A673 (cell line): Measurements from ENCODE around the gene COL1A1. TPM values are rescaled to one million over a fixed set of nuclear protein-coding genes. Genes with fewer than 3 reads are reported as not detected.

Source experiments
- BruUV-seq: library from RNA; stranded (reverse); fragments of 400-500 nt; replicated peaks from 2 replicates; lab custom pipeline; 2021; lab: Mats Ljungman, UMichigan
- CTCF ChIA-PET: fragments of 300-600 bp; sonication (Branson Sonifier 250); formaldehyde crosslinking; loops from one replicate; lab custom pipeline; 2022; ENCODE audit warnings: antibody characterized with exemption; lab: Charles Lee
- POLR2A ChIA-PET: fragments of 300-600 bp; sonication (Branson Sonifier 250); formaldehyde crosslinking; loops from one replicate; lab custom pipeline; 2022; ENCODE audit warnings: antibody characterized with exemption; ENCODE audit not compliant: low non-redundant PET; lab: Charles Lee
- DNase-seq: peaks from one replicate; pipeline ENCODE4 v3.0.0-alpha.2; 2015; ENCODE audit warnings: low spot score
- H3K27ac ChIP-seq: fragments of 200-600 bp; sonication (generic); 2 replicates; pipeline ENCODE4 v1.5.1; 2016; ENCODE audit warnings: mixed run types, low read depth, mild to moderate bottlenecking, mixed read lengths, antibody characterized with exemption, low read length; ENCODE audit not compliant: poor library complexity, severe bottlenecking
- H3K27me3 ChIP-seq: fragments of 200-600 bp; sonication (generic); replicated peaks from 2 replicates; pipeline ENCODE4 v1.6.1; 2017; ENCODE audit warnings: mixed run types, low read depth, mild to moderate bottlenecking, mixed read lengths, antibody characterized with exemption, low read length; ENCODE audit not compliant: insufficient read depth, poor library complexity
- H3K36me3 ChIP-seq: fragments of 200-600 bp; sonication (generic); 2 replicates; pipeline ENCODE4 v1.6.1; 2016; ENCODE audit warnings: mixed run types, mild to moderate bottlenecking, mixed read lengths, antibody characterized with exemption, low read length; ENCODE audit not compliant: insufficient read depth, poor library complexity, severe bottlenecking
- H3K4me1 ChIP-seq: fragments of 200-600 bp; sonication (generic); 2 replicates; pipeline ENCODE4 v1.6.1; 2017; ENCODE audit warnings: mixed run types, mild to moderate bottlenecking, mixed read lengths, antibody characterized with exemption, low read length; ENCODE audit not compliant: insufficient read depth, poor library complexity, severe bottlenecking
- H3K4me3 ChIP-seq: fragments of 200-600 bp; sonication (generic); 2 replicates; pipeline ENCODE4 v1.5.1; 2016; ENCODE audit warnings: low read depth, mixed run types, mild to moderate bottlenecking, mixed read lengths, low read length; ENCODE audit not compliant: poor library complexity, severe bottlenecking
- H3K9me3 ChIP-seq: fragments of 200-600 bp; sonication (generic); 2 replicates; pipeline ENCODE4 v1.6.1; 2016; ENCODE audit warnings: mixed run types, low read depth, mild to moderate bottlenecking, mixed read lengths, antibody characterized with exemption, low read length; ENCODE audit not compliant: poor library complexity, severe bottlenecking
- CTCF ChIP-seq: fragments of 300-800, 200-600 bp; sonication (generic); conservative IDR thresholded peaks from 2 replicates; pipeline ENCODE4 v1.5.1; 2017; ENCODE audit warnings: low read depth, mild to moderate bottlenecking, antibody characterized with exemption, low read length, moderate library complexity, mixed read lengths
- EZH2 ChIP-seq: fragments of 200-600 bp; sonication (generic); IDR thresholded peaks from 2 replicates; pipeline ENCODE4 v1.6.1; 2017; ENCODE audit warnings: borderline replicate concordance, low read depth, mild to moderate bottlenecking, mixed read lengths, antibody characterized with exemption, low read length; ENCODE audit not compliant: poor library complexity, severe bottlenecking
- intact Hi-C: fragments of 100-400 bp; cut with micrococcal nuclease; formaldehyde crosslinking; loops from one replicate; pipeline ENCODE4 v1.10.0; 2022; ENCODE audit not compliant: unreplicated experiment
- total RNA-seq: library from RNA; stranded (reverse); gene quantifications from 2 replicates; pipeline ENCODE4 v1.2.3, GENCODE V29; 2021

Gene COL1A1
- total RNA-seq, 1 experiment from 2014 or later = 24.6 TPM

GRCh38 chr17:50141026-50141744 lies 60.2 kb downstream of the COL1A1 start:
- Histone ChIP-seq H3K4me1 (peaks cover under 1% of the 10 kb centered on the region), H3K36me3 (peaks cover 91% of the 10 kb centered on the region), H3K27ac (no peak overlapping the region), H3K9me3 (no peaks in the 10 kb centered on the region), H3K4me3 (no peak overlapping the region), H3K27me3 (no peaks in the 10 kb centered on the region)
- CTCF ChIA-PET = interaction anchor here (2.5 kb wide), 1 partner anchor 20 kb away, joined by 5 read pairs; no protein-coding TSS in a partner anchor
- TF ChIP-seq CTCF (no peak), EZH2 (no peak)
- no peak for DNase-seq
- POLR2A ChIA-PET = no interaction called here
- no TSS peak for BruUV-seq
- intact Hi-C loops = no loop called here

GRCh38 chr17:50139950-50140885 lies 61.2 kb downstream of the COL1A1 start:
- POLR2A ChIA-PET = no interaction called here
- intact Hi-C loops = loop anchor here (1.0 kb wide), 1 partner anchor 21 kb away; no protein-coding TSS in a partner anchor
- Histone ChIP-seq H3K27ac (no peak overlapping the region), H3K9me3 (no peaks in the 10 kb centered on the region), H3K27me3 (no peaks in the 10 kb centered on the region), H3K4me3 (no peak overlapping the region), H3K4me1 (no peaks in the 10 kb centered on the region), H3K36me3 (peaks cover 96% of the 10 kb centered on the region)
- CTCF ChIA-PET = interaction anchor here (1.6 to 2.5 kb wide), 2 partner anchors 12 to 21 kb away, joined by 5 to 7 read pairs; no protein-coding TSS in a partner anchor
- BruUV-seq = no TSS peak
- peak; percentile 84 for DNase-seq
- TF ChIP-seq CTCF (peak; percentile 91), EZH2 (no peak)

DNA sequence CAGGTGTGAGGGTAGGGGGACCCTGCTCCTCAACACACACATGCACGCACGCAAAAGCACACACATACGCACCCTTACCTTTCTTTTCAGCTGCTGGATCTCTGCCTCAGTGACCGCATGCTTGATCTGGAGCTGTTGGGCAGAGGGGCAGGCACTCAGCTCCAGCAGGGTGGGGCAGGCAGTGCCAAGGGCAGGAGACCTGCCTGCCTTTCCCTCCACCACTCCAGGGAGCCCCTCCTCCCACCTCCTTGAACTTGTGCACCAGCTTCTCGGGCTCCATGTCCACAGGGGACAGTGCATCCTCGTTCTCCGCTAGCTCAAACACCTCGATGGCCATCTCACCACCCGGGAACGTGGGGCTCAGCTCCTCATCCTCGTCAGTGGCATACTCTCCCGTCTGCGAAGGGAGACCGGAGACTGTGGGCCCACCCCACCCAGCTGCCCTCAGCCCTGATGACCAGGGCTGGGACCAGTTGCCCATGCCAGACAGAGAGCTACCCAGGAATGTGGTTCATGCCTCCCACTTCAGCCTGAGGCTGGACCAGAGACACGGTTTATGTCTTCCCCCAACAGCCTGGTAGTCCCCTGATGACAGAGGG lies 62.1 kb downstream of the COL1A1 start:
- no peak overlapping the region for H3K27ac ChIP-seq
- no peaks in the 10 kb centered on the region for H3K9me3 ChIP-seq
- no peak for TF ChIP-seq CTCF
- TF ChIP-seq EZH2 = no peak
- no peaks in the 10 kb centered on the region for H3K27me3 ChIP-seq
- DNase-seq = no peak
- peaks cover 2% of the 10 kb centered on the region for H3K4me1 ChIP-seq
- ChIA-PET POLR2A (no interaction called here), CTCF (interaction anchor here (0.5 to 2.5 kb wide), 4 partner anchors 9 to 22 kb away, joined by 3 to 7 read pairs (median 4); partner anchors contain the start of gene SAMD14)
- peaks cover 92% of the 10 kb centered on the region for H3K36me3 ChIP-seq
- H3K4me3 ChIP-seq = no peak overlapping the region
- BruUV-seq = no TSS peak
- intact Hi-C loops = no loop called here
